Pancreas (tissue), 10 donors: ENCODE data around the gene ACTG1. TPM values are rescaled to one million over a fixed set of nuclear protein-coding genes. Genes with fewer than 3 reads are reported as not detected.

Source experiments
- ATAC-seq, 4 donors: fragments of 200-7000 bp; cut with Tn5 transposase; one replicate each; pipeline versions ENCODE4 v1.8.0 to v1.9.1; 2020; ENCODE audit warnings: mild to moderate bottlenecking in 4 of 4, moderate library complexity in 4 of 4
- DNase-seq, 6 donors: peaks; one replicate each; pipeline ENCODE4 v3.0.0-alpha.2; 2020
- FAIRE-seq: peaks from 2 replicates; lab custom pipeline; 2012; peaks lifted over from hg19 to GRCh38; lab: Jason Lieb, UNC
- H3K27ac ChIP-seq, 4 donors: fragments of 200-600 bp; sonication (generic); 1 replicate in 3 of 4; 2 replicates in 1 of 4; pipeline versions ENCODE4 v1.5.0 to v1.8.0; 2020
- H3K27me3 ChIP-seq, 4 donors: fragments of 200-600 bp; one replicate each; pipeline ENCODE4 v1.8.0; 2021
- H3K36me3 ChIP-seq, 3 donors: fragments of 200-600 bp; sonication (generic) in 1 of 3; one replicate each; pipeline versions ENCODE4 v1.5.0 to v1.8.0; 2020 to 2021
- H3K4me1 ChIP-seq, 3 donors: fragments of 200-600 bp; one replicate each; pipeline ENCODE4 v1.8.0; 2021
- H3K4me3 ChIP-seq, 4 donors: fragments of 200-600 bp; sonication (generic) in 2 of 4; one replicate each; pipeline versions ENCODE4 v1.5.0 to v1.8.0; 2020 to 2021
- H3K9me3 ChIP-seq, 4 donors: fragments of 200-600 bp; one replicate each; pipeline ENCODE4 v1.8.0; 2021
- WGBS, 2 donors: extraction: QIAGEN DNeasy Blood & Tissue Kit; methylation state at CpG; one replicate each; pipeline ENCODE4 v1.1.7; 2013; 5-methylcytosine and 5-hydroxymethylcytosine counted together
- intact Hi-C, 3 donors: fragments of 100-400 bp; cut with DNase I; formaldehyde crosslinking; loops; one replicate each; pipeline versions ENCODE4 v1.11.1 to v1.14.2; 2022
- polyA plus RNA-seq, 2 donors: library from polyadenylated mRNA; stranded (reverse); fragments of 200-250 nt; gene quantifications; one replicate each; pipeline ENCODE4 v1.2.3, GENCODE V29; 2013
- total RNA-seq, 6 donors: library from RNA; stranded (reverse); fragmentation: NEBNext Ultra II Directional in 4 of 6; extraction: Animal tissue kit (Norgen Biotek cat#: 25700) in 4 of 6; gene quantifications; one replicate each; pipeline versions ENCODE4 v1.2.1 to v1.2.4, GENCODE V29; 2021 to 2023
- TF ChIP-seq, protein P1 (sequence below), 4 donors: fragments of 200-600 bp; sonication (generic) in 3 of 4; IDR thresholded peaks; one replicate each; pipeline versions ENCODE4 v1.5.0 to v1.8.0; 2021; ENCODE audit warnings: antibody characterized with exemption in 4 of 4
- donor health status: healthy with polysubstance abuse.
- donor health status: DM: no; HTN: no; CAD: no; lungs with moderate emphysema.
- donor health status: DM: no; HTN: no; CAD: no.
- donor health status: control.
- donor health status: control.
- donor health status: Bipolar disorder and iron deficiency.
- donor health status: DM: yes; HTN: yes; CAD: no.
- donor health status: DM: no; HTN: no; CAD: no.
- donor health status: DM: no; HTN: no; CAD: no.
- donor health status: DM: yes; HTN: yes; CAD: no.

Gene ACTG1
- total and polyA plus RNA-seq, 8 donors, result 889 to 2,872 (median 1,674) TPM

DNA sequence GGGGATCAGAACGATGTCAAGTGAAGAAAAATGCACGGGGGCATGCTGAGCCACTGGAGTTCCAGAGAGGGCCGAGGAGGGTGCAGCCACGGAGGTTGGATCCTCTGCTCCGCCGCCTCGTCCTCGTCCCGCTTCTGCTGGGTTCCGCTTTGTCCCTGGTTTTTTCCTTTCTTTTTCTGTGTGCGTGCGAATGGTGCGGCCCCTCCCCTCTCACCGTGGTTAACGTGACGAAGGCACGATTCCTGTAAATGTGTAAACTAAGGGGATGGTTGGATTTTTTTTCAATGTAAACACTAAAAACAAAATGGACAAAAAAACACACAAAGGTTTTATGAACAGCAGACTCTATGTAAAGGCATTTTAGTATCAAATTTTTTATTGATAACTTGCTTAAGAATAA is 46.7 kb downstream of the ACTG1 start:
- ATAC-seq (no peak), FAIRE-seq (no peak), DNase-seq (no peak)
- Histone ChIP-seq H3K4me3 (no peak overlapping the region), H3K4me1 (no peaks in the 10 kb centered on the region), H3K27ac (no peak overlapping the region), H3K27me3 (no peaks in the 10 kb centered on the region), H3K36me3 (no peaks in the 10 kb centered on the region), H3K9me3 (no peaks in the 10 kb centered on the region)
- intact Hi-C loops, result no loop called here
- WGBS, 2 donors, result 69 to 75% methylated on average over 16 to 17 of the region's 17 CpGs
- TF ChIP-seq, protein P1, sequence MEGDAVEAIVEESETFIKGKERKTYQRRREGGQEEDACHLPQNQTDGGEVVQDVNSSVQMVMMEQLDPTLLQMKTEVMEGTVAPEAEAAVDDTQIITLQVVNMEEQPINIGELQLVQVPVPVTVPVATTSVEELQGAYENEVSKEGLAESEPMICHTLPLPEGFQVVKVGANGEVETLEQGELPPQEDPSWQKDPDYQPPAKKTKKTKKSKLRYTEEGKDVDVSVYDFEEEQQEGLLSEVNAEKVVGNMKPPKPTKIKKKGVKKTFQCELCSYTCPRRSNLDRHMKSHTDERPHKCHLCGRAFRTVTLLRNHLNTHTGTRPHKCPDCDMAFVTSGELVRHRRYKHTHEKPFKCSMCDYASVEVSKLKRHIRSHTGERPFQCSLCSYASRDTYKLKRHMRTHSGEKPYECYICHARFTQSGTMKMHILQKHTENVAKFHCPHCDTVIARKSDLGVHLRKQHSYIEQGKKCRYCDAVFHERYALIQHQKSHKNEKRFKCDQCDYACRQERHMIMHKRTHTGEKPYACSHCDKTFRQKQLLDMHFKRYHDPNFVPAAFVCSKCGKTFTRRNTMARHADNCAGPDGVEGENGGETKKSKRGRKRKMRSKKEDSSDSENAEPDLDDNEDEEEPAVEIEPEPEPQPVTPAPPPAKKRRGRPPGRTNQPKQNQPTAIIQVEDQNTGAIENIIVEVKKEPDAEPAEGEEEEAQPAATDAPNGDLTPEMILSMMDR (IDR thresholded peaks at IDR 0.05), result no peak

DNA sequence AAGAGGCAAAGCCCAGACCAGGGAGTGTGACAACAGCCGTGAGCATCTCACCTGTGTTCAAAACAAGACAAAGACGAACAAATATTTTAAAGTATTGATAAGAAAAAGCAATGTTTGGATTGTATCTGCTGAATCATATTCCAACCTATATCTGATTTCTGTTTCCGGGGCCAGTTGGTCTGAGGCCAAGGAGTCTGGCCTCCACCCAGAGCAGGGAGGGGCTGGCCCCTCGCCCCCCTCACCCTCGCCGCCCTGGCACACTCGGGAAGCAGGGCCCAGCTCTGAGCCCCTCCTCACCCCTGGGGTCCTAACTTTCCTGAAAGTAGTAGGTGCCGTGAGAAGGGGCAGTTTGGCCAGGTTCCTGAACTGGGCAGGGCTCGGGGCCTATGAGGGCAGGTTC is 48.0 kb downstream of the ACTG1 start:
- Histone ChIP-seq H3K27me3 (no peaks in the 10 kb centered on the region), H3K36me3 (no peaks in the 10 kb centered on the region), H3K27ac (no peak overlapping the region), H3K9me3 (no peaks in the 10 kb centered on the region), H3K4me3 (no peak overlapping the region), H3K4me1 (no peaks in the 10 kb centered on the region)
- intact Hi-C loops, result no loop called here
- FAIRE-seq (no peak), DNase-seq (no peak), ATAC-seq (no peak)
- TF ChIP-seq, protein P1 (IDR thresholded peaks at IDR 0.05), result no peak
- WGBS, 2 donors, result 64 to 70% methylated on average over 9 of the region's 9 CpGs

DNA sequence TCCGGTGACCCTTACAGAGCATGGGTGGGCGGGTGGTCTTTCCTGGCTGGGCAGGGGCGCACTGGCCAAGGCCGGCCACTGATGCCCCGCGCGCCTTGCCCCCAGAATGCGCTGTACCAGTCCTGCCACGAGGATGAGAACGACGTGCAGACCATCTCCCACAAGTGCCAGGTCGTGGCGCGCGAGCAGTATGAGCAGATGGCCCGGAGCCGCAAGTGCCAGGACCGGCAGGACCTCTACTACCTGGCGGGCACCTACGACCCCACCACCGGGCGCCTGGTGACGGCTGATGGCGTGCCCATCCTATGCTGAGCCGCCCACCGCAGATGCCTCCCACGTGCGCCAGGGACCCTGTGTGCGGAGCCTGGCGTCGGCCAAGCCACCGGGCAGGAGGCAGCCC is 49.1 kb downstream of the ACTG1 start:
- H3K9me3 ChIP-seq, result no peaks in the 10 kb centered on the region
- FAIRE-seq (no peak), DNase-seq (no peak), ATAC-seq (no peak)
- intact Hi-C loops, result no loop called here
- no peaks in the 10 kb centered on the region for H3K36me3 ChIP-seq
- TF ChIP-seq, protein P1 (IDR thresholded peaks at IDR 0.05), result no peak
- H3K27me3 ChIP-seq, result no peaks in the 10 kb centered on the region
- no peak overlapping the region for H3K4me3 ChIP-seq
- H3K27ac ChIP-seq, result no peak overlapping the region
- 97 to 98% methylated on average over 28 to 32 of the region's 32 CpGs for WGBS, 2 donors
- no peaks in the 10 kb centered on the region for H3K4me1 ChIP-seq

DNA sequence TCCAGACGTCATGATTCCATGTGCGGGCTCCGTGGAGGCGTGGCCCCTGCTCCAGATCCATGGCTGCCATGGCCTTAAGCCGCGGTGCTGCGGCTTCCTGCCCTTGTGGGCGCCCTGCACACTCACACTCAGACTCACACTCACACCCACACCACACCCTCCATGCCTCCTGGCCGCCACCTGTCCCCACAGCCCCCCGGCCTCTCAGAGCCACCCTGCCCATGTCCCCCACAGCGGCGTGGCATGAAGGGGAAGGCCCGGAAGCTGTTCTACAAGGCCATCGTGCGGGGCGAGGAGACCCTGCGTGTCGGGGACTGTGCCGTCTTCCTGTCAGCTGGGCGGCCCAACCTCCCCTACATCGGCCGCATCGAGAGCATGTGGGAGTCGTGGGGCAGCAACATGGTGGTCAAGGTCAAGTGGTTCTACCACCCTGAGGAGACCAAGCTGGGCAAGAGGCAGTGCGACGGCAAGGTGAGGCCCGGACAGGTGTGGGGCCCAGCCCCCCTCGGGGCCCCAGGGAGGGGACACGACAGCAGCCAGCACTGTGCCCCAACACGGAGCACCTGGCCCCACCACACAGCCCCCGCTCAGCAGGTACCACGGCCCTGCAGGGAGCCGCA is 50.0 kb downstream of the ACTG1 start:
- TF ChIP-seq, protein P1 (IDR thresholded peaks at IDR 0.05), result no peak
- intact Hi-C loops, result no loop called here
- WGBS, 2 donors, result 94 to 95% methylated on average over 33 of the region's 33 CpGs
- DNase-seq (no peak), ATAC-seq (no peak), FAIRE-seq (no peak)
- Histone ChIP-seq H3K4me3 (no peak overlapping the region), H3K27me3 (no peaks in the 10 kb centered on the region), H3K27ac (no peak overlapping the region), H3K36me3 (no peaks in the 10 kb centered on the region), H3K4me1 (no peaks in the 10 kb centered on the region), H3K9me3 (no peaks in the 10 kb centered on the region)
